Loucy (cell line): ENCODE results near the gene NRG2.

Source experiments
- CTCF ChIP-seq: fragments of 200-600 bp; sonication (generic); conservative IDR thresholded peaks from 2 replicates; pipeline ENCODE4 v1.5.1; 2014; ENCODE audit warnings: mild to moderate bottlenecking, antibody characterized with exemption, low read length
- EZH2phosphoT487 ChIP-seq: fragments of 200-600 bp; IDR thresholded peaks from 2 replicates; pipeline ENCODE4 v1.6.1; 2018; ENCODE audit warnings: antibody characterized with exemption, mild to moderate bottlenecking, moderate library complexity, borderline replicate concordance

- TF ChIP-seq CTCF (no peak), EZH2phosphoT487 (no peak)
These were observed 194.5 kb downstream of the NRG2 start for GRCh38 chr5:139848508-139849100.
